ENCODE measurements around the gene GPD1.
"Not testable (repeated sequence)": the region's sequence is repeated elsewhere in the genome, so short reads cannot be mapped to it uniquely, and the experiment has no call there.

Gene GPD1

GRCh38 chr12:50142993-50143392 is 39.2 kb downstream of the GPD1 start:
- TF ChIP-seq, protein P1, sequence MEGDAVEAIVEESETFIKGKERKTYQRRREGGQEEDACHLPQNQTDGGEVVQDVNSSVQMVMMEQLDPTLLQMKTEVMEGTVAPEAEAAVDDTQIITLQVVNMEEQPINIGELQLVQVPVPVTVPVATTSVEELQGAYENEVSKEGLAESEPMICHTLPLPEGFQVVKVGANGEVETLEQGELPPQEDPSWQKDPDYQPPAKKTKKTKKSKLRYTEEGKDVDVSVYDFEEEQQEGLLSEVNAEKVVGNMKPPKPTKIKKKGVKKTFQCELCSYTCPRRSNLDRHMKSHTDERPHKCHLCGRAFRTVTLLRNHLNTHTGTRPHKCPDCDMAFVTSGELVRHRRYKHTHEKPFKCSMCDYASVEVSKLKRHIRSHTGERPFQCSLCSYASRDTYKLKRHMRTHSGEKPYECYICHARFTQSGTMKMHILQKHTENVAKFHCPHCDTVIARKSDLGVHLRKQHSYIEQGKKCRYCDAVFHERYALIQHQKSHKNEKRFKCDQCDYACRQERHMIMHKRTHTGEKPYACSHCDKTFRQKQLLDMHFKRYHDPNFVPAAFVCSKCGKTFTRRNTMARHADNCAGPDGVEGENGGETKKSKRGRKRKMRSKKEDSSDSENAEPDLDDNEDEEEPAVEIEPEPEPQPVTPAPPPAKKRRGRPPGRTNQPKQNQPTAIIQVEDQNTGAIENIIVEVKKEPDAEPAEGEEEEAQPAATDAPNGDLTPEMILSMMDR (IDR thresholded peaks at IDR 0.05; ENCODE audit: control extremely low read depth, extremely low read depth, low read depth, missing control alignments): no peak
- no peak for DNase-seq (ENCODE audit: extremely low spot score)
- ChIA-PET POLR2A (no interaction called here), CTCF (interaction anchor here (1.0 to 11.0 kb wide), 6 partner anchors 10 to 72 kb away, joined by 3 to 54 read pairs (median 6); partner anchors contain the start of gene COX14)

DNA sequence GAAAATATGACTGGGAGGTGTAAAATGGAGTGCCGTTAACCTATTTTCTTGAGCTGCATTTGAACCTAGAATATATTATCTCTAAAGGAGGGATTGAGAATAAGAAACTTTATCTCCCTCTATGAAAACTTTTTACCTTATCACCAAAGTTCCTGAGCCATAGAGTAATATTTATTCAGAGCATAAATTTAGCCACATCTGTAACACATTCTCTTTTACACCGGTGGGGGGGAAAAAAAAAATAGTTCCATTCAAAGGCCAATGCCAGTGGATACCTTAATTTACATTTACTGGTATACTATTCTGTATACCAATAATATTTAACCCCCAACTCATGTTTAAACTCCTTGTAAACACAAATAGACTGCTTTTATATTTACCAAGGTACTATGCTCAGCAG is 41.6 kb downstream of the GPD1 start:
- ChIA-PET CTCF (interaction anchor here (1.1 to 11.0 kb wide), 7 partner anchors 8 to 75 kb away, joined by 3 to 54 read pairs (median 6); partner anchors contain the start of gene COX14), POLR2A (interaction anchor here (0.6 kb wide), 1 partner anchor 61 kb away, joined by 6 read pairs; no protein-coding TSS in a partner anchor)
- TF ChIP-seq, protein P1 (IDR thresholded peaks at IDR 0.05; ENCODE audit: control extremely low read depth, extremely low read depth, low read depth, missing control alignments): no peak
- DNase-seq (ENCODE audit: extremely low spot score): no peak

GRCh38 chr12:50147281-50147680 is 43.5 kb downstream of the GPD1 start:
- CTCF ChIA-PET: interaction anchor here (1.1 to 11.0 kb wide), 11 partner anchors 7 to 73 kb away, joined by 3 to 54 read pairs (median 4); partner anchors contain the start of genes CERS5 and COX14
- DNase-seq (ENCODE audit: extremely low spot score): no peak
- POLR2A ChIA-PET: interaction anchor here (0.6 kb wide), 1 partner anchor 24 kb away, joined by 3 read pairs; no protein-coding TSS in a partner anchor
- TF ChIP-seq, protein P1 (IDR thresholded peaks at IDR 0.05; ENCODE audit: control extremely low read depth, extremely low read depth, low read depth, missing control alignments): no peak

DNA sequence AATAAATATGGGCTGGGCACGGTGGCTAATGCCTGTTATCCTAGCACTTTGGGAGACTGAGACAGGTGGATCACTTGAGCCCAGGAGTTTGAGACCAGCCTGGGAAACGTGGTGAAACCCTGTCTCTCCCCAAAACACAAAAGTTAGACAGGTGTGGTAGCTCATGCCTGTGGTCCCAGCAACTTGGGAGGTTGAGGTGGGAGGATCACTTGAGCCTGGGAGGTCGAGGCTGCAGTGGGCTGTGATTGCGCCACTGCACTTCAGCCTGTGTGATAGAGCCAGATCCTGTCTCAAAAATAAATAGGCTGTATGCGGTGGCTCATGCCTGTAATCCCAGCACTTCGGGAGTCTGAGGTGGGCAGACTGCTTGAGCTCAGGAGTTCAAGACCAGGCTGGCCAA is 44.2 kb downstream of the GPD1 start:
- POLR2A ChIA-PET: interaction anchor here (0.6 kb wide), 1 partner anchor 23 kb away, joined by 3 read pairs; no protein-coding TSS in a partner anchor
- CTCF ChIA-PET: interaction anchor here (1.1 to 11.0 kb wide), 8 partner anchors 9 to 73 kb away, joined by 3 to 54 read pairs (median 4); partner anchors contain the start of genes CERS5 and COX14
- DNase-seq (ENCODE audit: extremely low spot score): not testable (repeated sequence)

GRCh38 chr12:50149311-50149710 is 45.5 kb downstream of the GPD1 start:
- POLR2A ChIA-PET: no interaction called here

GRCh38 chr12:50151047-50151687 is 47.4 kb downstream of the GPD1 start:
- no peak for DNase-seq (ENCODE audit: extremely low spot score)
- ChIA-PET POLR2A (no interaction called here), CTCF (interaction anchor here (3.6 to 6.1 kb wide), 2 partner anchors 18 to 41 kb away, joined by 15 to 38 read pairs; partner anchors contain the start of gene COX14)
- TF ChIP-seq, protein P1 (IDR thresholded peaks at IDR 0.05; ENCODE audit: control extremely low read depth, extremely low read depth, low read depth, missing control alignments): no peak

More at GRCh38 chr12:50149311-50149710, 45.5 kb downstream of the GPD1 start:
- CTCF ChIA-PET: interaction anchor here (0.9 to 6.1 kb wide), 9 partner anchors 8 to 165 kb away, joined by 3 to 38 read pairs (median 4); partner anchors contain the start of genes CERS5 and COX14
- TF ChIP-seq, protein P1 (IDR thresholded peaks at IDR 0.05; ENCODE audit: control extremely low read depth, extremely low read depth, low read depth, missing control alignments): no peak
- no peak for DNase-seq (ENCODE audit: extremely low spot score)

DNA sequence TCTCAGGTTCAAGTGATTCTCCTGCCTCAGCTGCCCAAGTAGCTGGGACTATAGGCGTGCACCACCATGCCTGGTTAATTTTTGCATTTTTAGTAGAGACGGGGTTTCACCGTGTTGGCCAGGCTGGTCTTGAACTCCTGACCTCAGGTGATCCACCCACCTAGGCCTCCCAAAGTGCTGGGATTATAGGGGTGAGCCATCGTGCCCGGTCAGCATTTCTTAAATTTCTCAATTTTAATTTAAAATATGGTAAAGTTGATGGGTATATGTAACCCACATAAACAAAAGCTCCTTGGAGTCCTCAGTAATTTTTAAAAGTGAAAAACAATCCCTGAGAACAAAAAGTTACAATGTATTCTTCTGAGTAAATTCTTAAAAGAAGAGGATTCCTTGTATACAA is 51.1 kb downstream of the GPD1 start:
- DNase-seq (ENCODE audit: extremely low spot score); POLR2A ChIA-PET: not testable (repeated sequence)
- CTCF ChIA-PET: interaction anchor here (1.1 to 6.1 kb wide), 14 partner anchors 9 to 188 kb away, joined by 3 to 38 read pairs (median 6); partner anchors contain the start of genes CERS5 and COX14

Measured in GM10248 (cell line).